ENCODE data around the gene GID8.
A peak's percentile ranks its signal among the peaks of the same experiment; 100 is the strongest.

The GID8 gene

GRCh38 chr20:62937268-62938104 lies 461 bp upstream of the GID8 start:
- ATAC-seq (peak; percentile 87), DNase-seq (peak; percentile 98)
- Mint-ChIP-seq H3K36me3 (ENCODE audit: low read depth) (peaks cover 35% of the 10 kb centered on the region), H3K4me3 (no peak overlapping the region), H3K27ac (peak overlapping the region; percentile 97), H3K27me3 (no peaks in the 10 kb centered on the region), H3K9me3 (no peaks in the 10 kb centered on the region), H3K4me1 (peaks cover 45% of the 10 kb centered on the region)

GRCh38 chr20:62940875-62941274 lies 2.9 kb downstream of the GID8 start:
- ATAC-seq: no peak
- Mint-ChIP-seq H3K4me3 (no peak overlapping the region), H3K9me3 (no peaks in the 10 kb centered on the region), H3K36me3 (ENCODE audit: low read depth) (peaks cover 43% of the 10 kb centered on the region), H3K27ac (no peak overlapping the region), H3K27me3 (no peaks in the 10 kb centered on the region), H3K4me1 (peaks cover 37% of the 10 kb centered on the region)
- DNase-seq: no peak

GRCh38 chr20:62941792-62942191 lies 3.8 kb downstream of the GID8 start:
- Mint-ChIP-seq H3K36me3 (ENCODE audit: low read depth) (peaks cover 43% of the 10 kb centered on the region), H3K27me3 (no peaks in the 10 kb centered on the region), H3K4me3 (no peak overlapping the region), H3K9me3 (no peaks in the 10 kb centered on the region), H3K4me1 (peaks cover 36% of the 10 kb centered on the region), H3K27ac (no peak overlapping the region)
- DNase-seq (no peak), ATAC-seq (no peak)

GRCh38 chr20:62942456-62942855 lies 4.5 kb downstream of the GID8 start:
- H3K27ac Mint-ChIP-seq: no peak overlapping the region
- H3K9me3 Mint-ChIP-seq: no peaks in the 10 kb centered on the region
- DNase-seq (no peak), ATAC-seq (no peak)
- H3K36me3 Mint-ChIP-seq (ENCODE audit: low read depth): peaks cover 43% of the 10 kb centered on the region
- peaks cover 32% of the 10 kb centered on the region for H3K4me1 Mint-ChIP-seq
- H3K27me3 Mint-ChIP-seq: no peaks in the 10 kb centered on the region
- H3K4me3 Mint-ChIP-seq: no peak overlapping the region

- Mint-ChIP-seq H3K4me1 (peaks cover 28% of the 10 kb centered on the region), H3K27me3 (no peaks in the 10 kb centered on the region), H3K9me3 (no peaks in the 10 kb centered on the region), H3K36me3 (ENCODE audit: low read depth) (peaks cover 48% of the 10 kb centered on the region), H3K4me3 (no peak overlapping the region), H3K27ac (no peak overlapping the region)
- DNase-seq (no peak), ATAC-seq (no peak)
Measured at GRCh38 chr20:62943396-62943795, 5.4 kb downstream of the GID8 start.

- H3K27me3 Mint-ChIP-seq: no peaks in the 10 kb centered on the region
- H3K36me3 Mint-ChIP-seq (ENCODE audit: low read depth): peaks cover 54% of the 10 kb centered on the region
- no peak overlapping the region for H3K27ac Mint-ChIP-seq
- peaks cover 22% of the 10 kb centered on the region for H3K4me1 Mint-ChIP-seq
- DNase-seq (no peak), ATAC-seq (no peak)
- H3K9me3 Mint-ChIP-seq: no peaks in the 10 kb centered on the region
- no peak overlapping the region for H3K4me3 Mint-ChIP-seq
Measured at GRCh38 chr20:62944184-62944583, 6.2 kb downstream of the GID8 start.

- no peak for ATAC-seq
- no peak overlapping the region for H3K4me3 Mint-ChIP-seq
- H3K27ac Mint-ChIP-seq: no peak overlapping the region
- no peaks in the 10 kb centered on the region for H3K27me3 Mint-ChIP-seq
- peaks cover 16% of the 10 kb centered on the region for H3K4me1 Mint-ChIP-seq
- no peak for DNase-seq
- H3K36me3 Mint-ChIP-seq (ENCODE audit: low read depth): peaks cover 53% of the 10 kb centered on the region
- no peaks in the 10 kb centered on the region for H3K9me3 Mint-ChIP-seq
Measured at GRCh38 chr20:62944746-62945145, 6.8 kb downstream of the GID8 start.

GRCh38 chr20:62945771-62946339 lies 7.9 kb downstream of the GID8 start:
- H3K9me3 Mint-ChIP-seq: no peaks in the 10 kb centered on the region
- peaks cover 9% of the 10 kb centered on the region for H3K4me1 Mint-ChIP-seq
- DNase-seq (no peak), ATAC-seq (no peak)
- peaks cover 57% of the 10 kb centered on the region for H3K36me3 Mint-ChIP-seq (ENCODE audit: low read depth)
- H3K27me3 Mint-ChIP-seq: no peaks in the 10 kb centered on the region
- H3K4me3 Mint-ChIP-seq: no peak overlapping the region
- no peak overlapping the region for H3K27ac Mint-ChIP-seq

- no peaks in the 10 kb centered on the region for H3K9me3 Mint-ChIP-seq
- no peaks in the 10 kb centered on the region for H3K4me1 Mint-ChIP-seq
- ATAC-seq: no peak
- no peak overlapping the region for H3K27ac Mint-ChIP-seq
- H3K4me3 Mint-ChIP-seq: no peak overlapping the region
- no peak for DNase-seq
- no peaks in the 10 kb centered on the region for H3K27me3 Mint-ChIP-seq
- H3K36me3 Mint-ChIP-seq (ENCODE audit: low read depth): peaks cover 53% of the 10 kb centered on the region
Measured at GRCh38 chr20:62946918-62947317, 9.0 kb downstream of the GID8 start.

- Mint-ChIP-seq H3K27me3 (no peaks in the 10 kb centered on the region), H3K36me3 (ENCODE audit: low read depth) (peaks cover 49% of the 10 kb centered on the region), H3K27ac (no peak overlapping the region), H3K4me3 (no peak overlapping the region), H3K4me1 (peaks cover 4% of the 10 kb centered on the region), H3K9me3 (no peaks in the 10 kb centered on the region)
- no peak for DNase-seq
- no peak for ATAC-seq
Measured at GRCh38 chr20:62947532-62948300, 9.8 kb downstream of the GID8 start.

- peaks cover 40% of the 10 kb centered on the region for H3K36me3 Mint-ChIP-seq (ENCODE audit: low read depth)
- ATAC-seq (no peak), DNase-seq (no peak)
- no peak overlapping the region for H3K27ac Mint-ChIP-seq
- no peak overlapping the region for H3K4me3 Mint-ChIP-seq
- peaks cover 10% of the 10 kb centered on the region for H3K4me1 Mint-ChIP-seq
- H3K27me3 Mint-ChIP-seq: no peaks in the 10 kb centered on the region
- no peaks in the 10 kb centered on the region for H3K9me3 Mint-ChIP-seq
Measured at GRCh38 chr20:62949153-62949821, 11.3 kb downstream of the GID8 start.

GRCh38 chr20:62949962-62950361 lies 12.0 kb downstream of the GID8 start:
- no peaks in the 10 kb centered on the region for H3K9me3 Mint-ChIP-seq
- ATAC-seq: no peak
- peaks cover 35% of the 10 kb centered on the region for H3K36me3 Mint-ChIP-seq (ENCODE audit: low read depth)

GRCh38 chr20:62950741-62951140 lies 12.8 kb downstream of the GID8 start:
- Mint-ChIP-seq H3K4me3 (no peak overlapping the region), H3K27ac (no peak overlapping the region), H3K4me1 (peaks cover 17% of the 10 kb centered on the region), H3K27me3 (no peaks in the 10 kb centered on the region), H3K9me3 (no peaks in the 10 kb centered on the region), H3K36me3 (ENCODE audit: low read depth) (peaks cover 35% of the 10 kb centered on the region)
- ATAC-seq (no peak), DNase-seq (no peak)

More at GRCh38 chr20:62949962-62950361, 12.0 kb downstream of the GID8 start:
- no peaks in the 10 kb centered on the region for H3K27me3 Mint-ChIP-seq
- peak overlapping the region; percentile 25 for H3K27ac Mint-ChIP-seq
- peaks cover 17% of the 10 kb centered on the region for H3K4me1 Mint-ChIP-seq
- no peak for DNase-seq
- no peak overlapping the region for H3K4me3 Mint-ChIP-seq

GRCh38 chr20:62951143-62951895 lies 13.4 kb downstream of the GID8 start:
- H3K4me3 Mint-ChIP-seq: no peak overlapping the region
- no peak for DNase-seq
- no peaks in the 10 kb centered on the region for H3K9me3 Mint-ChIP-seq
- H3K27me3 Mint-ChIP-seq: no peaks in the 10 kb centered on the region
- peak overlapping the region; percentile 14 for H3K27ac Mint-ChIP-seq
- peaks cover 35% of the 10 kb centered on the region for H3K36me3 Mint-ChIP-seq (ENCODE audit: low read depth)
- H3K4me1 Mint-ChIP-seq: peaks cover 17% of the 10 kb centered on the region
- ATAC-seq: no peak

Data from activated naive CD8-positive, alpha-beta T cell treated with anti-CD3 and anti-CD28 coated beads, Interleukin-2, amount 50 U/mL, for 24 hours (primary cell).